Testis (tissue), 3 donors: ENCODE measurements around the gene PLEKHD1. TPM values are rescaled to one million over a fixed set of nuclear protein-coding genes. Genes with fewer than 3 reads are reported as not detected.

ENCODE experiments used
- DNase-seq: peaks from one replicate; pipeline ENCODE4 v3.0.0-alpha.2; 2019
- H3K27ac ChIP-seq, 2 donors: fragments of 200-600 bp; sonication (generic); one replicate each; pipeline ENCODE4 v1.5.1; 2019
- H3K27me3 ChIP-seq: fragments of 200-600 bp; sonication (generic); one replicate; pipeline ENCODE4 v1.5.1; 2019
- H3K36me3 ChIP-seq: fragments of 200-600 bp; sonication (generic); one replicate; pipeline ENCODE4 v1.5.1; 2017; ENCODE audit warnings: low read depth; ENCODE audit errors: missing control alignments
- H3K4me1 ChIP-seq: fragments of 200-600 bp; sonication (generic); one replicate; pipeline ENCODE4 v1.5.1; 2019
- H3K4me3 ChIP-seq, 2 donors: fragments of 200-600 bp; sonication (generic); one replicate each; pipeline ENCODE4 v1.5.1; 2017 to 2019
- H3K9me3 ChIP-seq: fragments of 200-600 bp; sonication (generic); one replicate; pipeline ENCODE4 v1.5.1; 2017
- POLR2A ChIP-seq: fragments of 450-650 bp; IDR thresholded peaks from one replicate; pipeline ENCODE4 v1.6.1; 2017; ENCODE audit warnings: antibody characterized with exemption, mild to moderate bottlenecking, moderate library complexity
- WGBS, 2 donors: methylation state at CpG; one replicate each; pipeline ENCODE4 v1.1.5; 2018; 5-methylcytosine and 5-hydroxymethylcytosine counted together
- intact Hi-C: fragments of 100-400 bp; cut with DNase I; formaldehyde crosslinking; loops from one replicate; pipeline ENCODE4 v1.15.1; 2023; ENCODE audit warnings: low total_unique reads
- polyA plus RNA-seq: library from polyadenylated mRNA; stranded (reverse); fragments of 350-450 nt; fragmentation: Illumina TruSeq; extraction: RNeasy Lipid Tissue Mini Kit (QIAGEN cat#74804); gene quantifications from one replicate; pipeline ENCODE4 v1.2.3, GENCODE V29; 2014; ENCODE audit warnings: low read depth, low replicate concordance; ENCODE audit not compliant: insufficient read depth
- total RNA-seq, 2 donors: library from RNA; depleted of rRNA; stranded (reverse); fragments of >200 nt; gene quantifications; one replicate each; pipeline ENCODE4 v1.2.3, GENCODE V29; 2016
- TF ChIP-seq, protein P1 (sequence below), 3 experiments: fragments of 450-650 bp in 2 of 3; fragments of 200-600 bp in 1 of 3; sonication (generic) in 1 of 3; IDR thresholded peaks; one replicate each; pipeline ENCODE4 v1.5.1; 2016 to 2019; ENCODE audit warnings: antibody characterized with exemption in 3 of 3, mild to moderate bottlenecking in 2 of 3, moderate library complexity in 1 of 3

The PLEKHD1 gene
- total and polyA plus RNA-seq, 3 donors from 2014 or later, result 0.87 to 1.9 (median 1.1) TPM

DNA sequence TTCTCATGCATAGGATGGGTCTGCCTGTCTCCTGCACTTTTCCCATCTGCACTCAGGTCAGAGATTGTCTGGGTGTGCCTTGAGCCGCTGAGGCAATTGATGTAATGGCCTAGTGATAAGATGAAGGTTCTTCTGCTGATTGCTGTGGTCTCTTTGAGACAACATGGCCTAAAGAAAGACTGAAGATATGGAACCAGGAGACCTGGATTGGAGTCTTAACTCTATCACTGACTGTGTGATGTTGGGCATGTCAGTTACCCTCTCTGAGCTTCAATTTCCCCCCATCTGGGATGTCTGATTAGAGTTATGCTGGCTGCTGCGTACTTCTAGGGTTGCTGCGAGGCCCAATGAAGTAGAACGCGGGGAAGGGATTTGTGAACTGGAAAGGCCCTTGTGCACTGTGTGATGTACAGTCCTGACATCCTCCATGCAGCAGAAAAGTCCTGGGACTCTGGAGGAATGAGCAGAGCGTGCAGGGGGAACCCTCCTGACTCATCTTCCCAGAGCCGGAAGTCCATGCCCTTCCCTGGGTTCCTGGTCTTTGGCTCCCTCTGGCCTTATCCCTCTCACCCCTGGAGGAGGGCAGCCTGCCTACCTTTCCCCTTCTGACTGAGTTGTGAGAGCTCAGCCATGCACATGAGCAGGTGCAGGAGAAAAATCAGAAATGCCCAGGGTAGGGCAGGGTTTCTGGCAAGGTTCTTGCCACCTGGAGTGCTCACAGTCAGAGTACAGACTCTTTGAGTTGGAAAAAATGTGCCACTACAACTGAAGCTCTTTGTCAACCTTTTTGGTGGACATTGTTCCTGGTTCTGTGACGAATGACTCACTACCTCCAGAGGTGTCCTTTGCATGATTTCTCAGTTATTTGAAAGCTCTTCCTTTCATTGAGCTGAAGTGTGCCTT is 21.1 kb downstream of the PLEKHD1 start:
- WGBS, 2 donors, result 91 to 92% methylated on average over 8 of the region's 8 CpGs
- TF ChIP-seq POLR2A, result no peak
- TF ChIP-seq, protein P1, sequence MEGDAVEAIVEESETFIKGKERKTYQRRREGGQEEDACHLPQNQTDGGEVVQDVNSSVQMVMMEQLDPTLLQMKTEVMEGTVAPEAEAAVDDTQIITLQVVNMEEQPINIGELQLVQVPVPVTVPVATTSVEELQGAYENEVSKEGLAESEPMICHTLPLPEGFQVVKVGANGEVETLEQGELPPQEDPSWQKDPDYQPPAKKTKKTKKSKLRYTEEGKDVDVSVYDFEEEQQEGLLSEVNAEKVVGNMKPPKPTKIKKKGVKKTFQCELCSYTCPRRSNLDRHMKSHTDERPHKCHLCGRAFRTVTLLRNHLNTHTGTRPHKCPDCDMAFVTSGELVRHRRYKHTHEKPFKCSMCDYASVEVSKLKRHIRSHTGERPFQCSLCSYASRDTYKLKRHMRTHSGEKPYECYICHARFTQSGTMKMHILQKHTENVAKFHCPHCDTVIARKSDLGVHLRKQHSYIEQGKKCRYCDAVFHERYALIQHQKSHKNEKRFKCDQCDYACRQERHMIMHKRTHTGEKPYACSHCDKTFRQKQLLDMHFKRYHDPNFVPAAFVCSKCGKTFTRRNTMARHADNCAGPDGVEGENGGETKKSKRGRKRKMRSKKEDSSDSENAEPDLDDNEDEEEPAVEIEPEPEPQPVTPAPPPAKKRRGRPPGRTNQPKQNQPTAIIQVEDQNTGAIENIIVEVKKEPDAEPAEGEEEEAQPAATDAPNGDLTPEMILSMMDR (IDR thresholded peaks at IDR 0.05), result no peak
- no peak overlapping the region for H3K4me3 ChIP-seq
- intact Hi-C loops, result no loop called here
- H3K27ac ChIP-seq, result no peak overlapping the region
- no peaks in the 10 kb centered on the region for H3K27me3 ChIP-seq
- no peaks in the 10 kb centered on the region for H3K36me3 ChIP-seq
- no peak for DNase-seq
- H3K9me3 ChIP-seq, result no peaks in the 10 kb centered on the region
- no peaks in the 10 kb centered on the region for H3K4me1 ChIP-seq

DNA sequence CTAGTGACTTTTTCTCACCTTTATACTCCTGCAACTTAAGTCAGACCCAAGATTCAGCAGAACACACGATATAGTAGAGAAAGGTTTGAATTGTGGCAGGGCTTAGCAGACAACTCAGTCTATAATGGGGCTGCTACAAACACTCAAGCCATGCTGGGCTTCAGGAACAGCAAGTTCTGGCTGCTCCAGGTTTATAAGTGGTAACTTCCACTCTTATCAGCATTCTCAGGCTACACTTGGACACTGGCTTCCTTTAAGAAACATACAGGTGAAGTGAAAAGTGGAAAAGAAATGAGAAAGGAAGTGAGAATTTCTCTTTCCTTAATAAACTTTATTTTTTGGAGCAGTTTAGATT is 21.7 kb downstream of the PLEKHD1 start:
- 74 to 88% methylated on average over 1 of the region's 1 CpG for WGBS, 2 donors

DNA sequence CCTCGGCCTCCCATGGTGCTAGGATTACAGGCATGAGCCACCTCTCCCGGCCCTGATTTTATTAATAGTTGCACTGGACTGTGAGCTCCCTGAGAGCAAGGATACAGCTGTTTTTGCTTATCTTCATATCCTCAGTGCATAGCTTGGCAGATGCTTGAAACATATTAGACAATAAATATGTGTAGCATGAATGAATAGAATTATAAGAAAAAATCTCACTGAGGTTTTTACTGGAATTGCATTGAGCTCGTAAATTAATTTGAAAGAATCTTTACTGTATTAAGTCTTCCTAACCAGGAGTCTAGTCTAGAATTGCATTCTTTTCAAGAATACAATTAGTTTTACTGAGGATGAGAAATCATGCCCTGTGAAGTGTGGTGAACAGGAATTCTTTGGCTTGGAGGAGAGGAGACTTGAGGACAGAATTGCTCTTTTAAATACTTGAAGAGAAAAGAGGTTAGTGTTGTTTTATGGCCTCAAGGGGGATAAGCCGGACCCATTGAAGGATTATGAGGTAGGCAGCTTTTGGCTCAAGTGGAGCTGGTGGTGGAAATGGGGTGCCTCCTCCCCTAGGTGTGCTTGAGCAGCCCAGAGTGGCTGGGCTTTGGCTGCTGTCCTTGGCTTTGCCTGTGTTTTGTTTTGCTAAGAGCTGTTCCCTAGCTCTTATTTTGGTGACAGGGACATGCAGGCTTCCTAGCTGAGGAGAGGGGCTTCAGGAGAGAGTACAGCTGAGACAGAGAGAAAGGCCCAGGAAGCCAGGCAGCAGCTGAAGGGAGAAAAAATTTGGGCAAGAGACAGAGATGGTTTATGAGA is 34.0 kb downstream of the PLEKHD1 start:
- H3K27ac ChIP-seq, result no peak overlapping the region
- TF ChIP-seq, protein P1 (IDR thresholded peaks at IDR 0.05), result no peak
- no peak for TF ChIP-seq POLR2A
- H3K27me3 ChIP-seq, result no peaks in the 10 kb centered on the region
- H3K9me3 ChIP-seq, result no peaks in the 10 kb centered on the region
- no peak overlapping the region for H3K4me3 ChIP-seq
- no peaks in the 10 kb centered on the region for H3K36me3 ChIP-seq
- WGBS, 2 donors, result 61 to 79% methylated on average over 4 of the region's 4 CpGs
- H3K4me1 ChIP-seq, result no peaks in the 10 kb centered on the region
- DNase-seq, result no peak
- intact Hi-C loops, result no loop called here

More for the DNA sequence above, 21.7 kb downstream of the PLEKHD1 start:
- TF ChIP-seq, protein P1 (IDR thresholded peaks at IDR 0.05), result no peak
- TF ChIP-seq POLR2A, result no peak
- Histone ChIP-seq H3K9me3 (no peaks in the 10 kb centered on the region), H3K27me3 (no peaks in the 10 kb centered on the region), H3K36me3 (no peaks in the 10 kb centered on the region), H3K4me1 (no peaks in the 10 kb centered on the region), H3K27ac (no peak overlapping the region), H3K4me3 (no peak overlapping the region)
- intact Hi-C loops, result no loop called here
- DNase-seq, result no peak

DNA sequence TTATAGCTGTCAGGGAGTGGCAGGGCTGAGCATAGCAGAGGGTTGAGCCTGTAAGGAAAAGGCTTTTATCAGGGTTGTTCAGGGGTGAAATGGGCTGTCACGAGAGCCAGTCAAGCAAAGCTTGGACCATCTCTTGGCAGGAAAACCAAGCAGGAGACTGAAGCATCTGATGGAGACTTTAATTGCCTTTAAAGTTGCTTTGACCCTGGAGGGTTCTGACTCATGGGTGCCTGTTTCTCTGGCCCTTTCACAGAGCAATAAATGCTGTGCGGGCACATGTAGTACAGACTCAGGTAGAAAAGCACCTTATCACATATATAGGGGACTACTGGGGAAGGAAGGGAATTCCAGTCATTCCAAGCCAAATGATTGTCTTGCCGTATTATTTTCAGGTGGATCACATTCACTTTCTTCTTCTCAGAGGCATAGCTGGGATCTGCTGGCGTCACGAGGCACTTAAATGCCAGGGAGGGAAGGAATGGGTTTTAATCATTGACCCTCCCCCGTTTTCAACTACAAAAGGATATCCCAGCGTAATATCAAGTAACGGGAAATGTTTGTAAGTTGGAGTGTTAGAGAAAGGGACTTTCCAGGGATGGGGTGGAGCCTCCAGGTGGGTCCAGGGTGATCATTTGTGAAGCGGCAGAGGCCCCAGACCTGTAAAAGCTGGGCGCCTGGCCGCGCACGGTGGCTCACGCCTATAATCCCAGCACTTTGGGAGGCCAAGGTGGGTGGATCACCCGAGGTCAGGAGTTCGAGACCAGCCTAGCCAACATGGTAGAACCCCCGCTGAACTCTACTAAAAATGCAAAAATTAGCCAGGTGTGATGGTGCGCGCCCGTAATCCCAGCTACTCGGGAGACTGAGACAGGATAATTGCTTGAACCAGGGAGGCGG is 34.9 kb downstream of the PLEKHD1 start:
- Histone ChIP-seq H3K36me3 (no peaks in the 10 kb centered on the region), H3K4me3 (no peak overlapping the region), H3K27ac (no peak overlapping the region), H3K4me1 (no peaks in the 10 kb centered on the region), H3K27me3 (no peaks in the 10 kb centered on the region), H3K9me3 (no peaks in the 10 kb centered on the region)
- TF ChIP-seq POLR2A, result no peak
- 83% methylated on average over 22 of the region's 22 CpGs for WGBS, 2 donors
- intact Hi-C loops, result no loop called here
- no peak for DNase-seq
